GM23338 (cell line): ENCODE measurements around the gene MPPE1.

ENCODE experiments used
- CREB1 ChIP-seq: fragments of 250-450 bp; sonication (Bioruptor Pico); IDR thresholded peaks from 2 replicates; pipeline ENCODE4 v1.5.0; 2020; ENCODE audit warnings: low read depth, mild to moderate bottlenecking, moderate library complexity
- CTCF ChIP-seq, 2 experiments: fragments of 200-600 bp in 1 of 2; sonication (generic) in 1 of 2; conservative IDR thresholded peaks; 2 replicates each; pipeline versions ENCODE4 v1.5.1 to v1.6.1; 2016 to 2017; ENCODE audit warnings: antibody characterized with exemption in 2 of 2, low read depth in 2 of 2, mild to moderate bottlenecking in 2 of 2, moderate library complexity in 1 of 2
- ETS1 ChIP-seq: IDR thresholded peaks from 2 replicates; pipeline ENCODE4 v1.6.1; 2016; ENCODE audit warnings: antibody characterized with exemption
- EZH2 ChIP-seq: fragments of 200-600 bp; sonication (generic); IDR thresholded peaks from one replicate; pipeline ENCODE4 v1.8.0; 2017; ENCODE audit warnings: antibody characterized with exemption, mild to moderate bottlenecking, low read depth; ENCODE audit not compliant: unreplicated experiment
- EZH2phosphoT487 ChIP-seq: fragments of 200-600 bp; sonication (generic); IDR thresholded peaks from one replicate; pipeline ENCODE4 v1.8.1; 2018; ENCODE audit warnings: antibody characterized with exemption; ENCODE audit not compliant: unreplicated experiment
- JUNB ChIP-seq: IDR thresholded peaks from one replicate; pipeline ENCODE4 v1.6.1; 2016; ENCODE audit warnings: antibody characterized with exemption; ENCODE audit not compliant: unreplicated experiment
- NANOG ChIP-seq: IDR thresholded peaks from 2 replicates; pipeline ENCODE4 v1.6.1; 2016; ENCODE audit warnings: antibody characterized with exemption, borderline replicate concordance
- POLR2AphosphoS5 ChIP-seq: IDR thresholded peaks from 2 replicates; pipeline ENCODE4 v1.6.1; 2016; ENCODE audit warnings: antibody characterized with exemption, low read depth
- REST ChIP-seq: IDR thresholded peaks from one replicate; pipeline ENCODE4 v1.6.1; 2018; ENCODE audit warnings: antibody characterized with exemption; ENCODE audit not compliant: unreplicated experiment
- STAT1 ChIP-seq: IDR thresholded peaks from one replicate; pipeline ENCODE4 v1.6.1; 2016; ENCODE audit warnings: antibody characterized with exemption; ENCODE audit not compliant: unreplicated experiment
- ZNF331 ChIP-seq: fragments of 250-450 bp; sonication (Bioruptor Pico); IDR thresholded peaks from 2 replicates; pipeline ENCODE4 v1.5.0; 2020; ENCODE audit warnings: low read depth, mild to moderate bottlenecking, moderate library complexity

- no peak for TF ChIP-seq REST
- no peak for TF ChIP-seq POLR2AphosphoS5
- no peak for TF ChIP-seq EZH2
- TF ChIP-seq CTCF (conservative IDR thresholded peaks at IDR 0.05; ENCODE audit: low read depth in 2 of 2), result no peak
- TF ChIP-seq ZNF331 (CRISPR knock-in tag), result no peak
- no peak for TF ChIP-seq JUNB
- TF ChIP-seq EZH2phosphoT487, result no peak
- no peak for TF ChIP-seq CREB1 (CRISPR knock-in tag)
- TF ChIP-seq ETS1, result no peak
- TF ChIP-seq NANOG, result no peak
- TF ChIP-seq STAT1, result no peak
Measured at GRCh38 chr18:11857177-11857887, 50.8 kb downstream of the MPPE1 start.
